Ammon's horn (tissue), 1 donor: ENCODE results near the gene NR0B1.

Source experiments
- DNase-seq: peaks from one replicate; pipeline ENCODE4 v3.0.0-alpha.2; 2016; ENCODE audit warnings: low spot score

The NR0B1 gene

GRCh38 chrX:30270639-30271038 lies 38.6 kb downstream of the NR0B1 start:
- DNase-seq = no peak

GRCh38 chrX:30262763-30263162 lies 46.4 kb downstream of the NR0B1 start:
- DNase-seq = no peak

GRCh38 chrX:30261012-30261411 lies 48.2 kb downstream of the NR0B1 start:
- no peak for DNase-seq

- DNase-seq = no peak
Observed at GRCh38 chrX:30259927-30260326, 49.3 kb downstream of the NR0B1 start.
